Sciatic nerve (tissue), 2 donors: ENCODE measurements around the gene NUCKS1. TPM values are rescaled to one million over a fixed set of nuclear protein-coding genes. Genes with fewer than 3 reads are reported as not detected.

Experiments
- ATAC-seq: fragments of 200-7000 bp; cut with Tn5 transposase; one replicate; pipeline ENCODE4 v1.9.1; 2020; ENCODE audit warnings: mild to moderate bottlenecking, moderate library complexity
- DNase-seq: peaks from one replicate; pipeline ENCODE4 v3.0.0-alpha.2; 2020; ENCODE audit warnings: low spot score
- intact Hi-C: fragments of 100-400 bp; cut with DNase I; formaldehyde crosslinking; loops from one replicate; pipeline ENCODE4 v1.14.2; 2022
- total RNA-seq: library from RNA; stranded (reverse); fragmentation: NEBNext Ultra II Directional; extraction: Animal tissue kit (Norgen Biotek cat#: 25700); gene quantifications from one replicate; pipeline ENCODE4 v1.2.1, GENCODE V29; 2021
- donor health status: DM: no; HTN: no; CAD: no.
- donor health status: DM: no; HTN: no; CAD: no.

NUCKS1 gene
- total RNA-seq, 1 donor from 2014 or later = 193 TPM

- DNase-seq (no peak), ATAC-seq (peak; percentile 8)
- intact Hi-C loops = no loop called here
These were observed 71.5 kb downstream of the NUCKS1 start for GRCh38 chr1:205678286-205679111.

GRCh38 chr1:205677167-205677566, 72.8 kb downstream of the NUCKS1 start:
- ATAC-seq (no peak), DNase-seq (no peak)
- intact Hi-C loops = no loop called here

- ATAC-seq (no peak), DNase-seq (no peak)
- intact Hi-C loops = no loop called here
These were observed 73.4 kb downstream of the NUCKS1 start for GRCh38 chr1:205676597-205676996.

- ATAC-seq (no peak), DNase-seq (no peak)
- intact Hi-C loops = no loop called here
These were observed 74.0 kb downstream of the NUCKS1 start for GRCh38 chr1:205676002-205676401.

- no peak for ATAC-seq
- intact Hi-C loops = no loop called here
- DNase-seq = no peak
These were observed 74.7 kb downstream of the NUCKS1 start for GRCh38 chr1:205675247-205675646.

DNA sequence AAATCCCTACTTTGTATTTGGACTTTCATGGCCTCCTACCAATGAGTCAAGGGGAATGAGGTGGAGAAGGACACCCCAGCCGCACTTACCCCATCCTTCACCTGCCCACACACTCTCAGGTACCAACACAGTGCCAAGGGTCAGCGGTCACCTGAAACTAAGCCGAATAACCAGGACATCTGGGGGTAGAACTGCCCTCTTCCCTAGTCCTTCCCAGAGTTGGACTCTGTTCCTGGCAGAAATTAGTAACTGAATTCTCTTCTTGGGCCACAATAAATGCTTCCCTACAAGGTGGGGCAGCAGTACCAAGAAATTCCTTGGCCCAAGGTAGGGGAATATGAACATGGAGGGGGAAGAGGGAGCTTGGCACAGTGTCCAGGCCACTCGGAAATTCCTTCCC, 77.0 kb downstream of the NUCKS1 start:
- intact Hi-C loops = no loop called here
- DNase-seq = no peak
- ATAC-seq = no peak

- ATAC-seq (no peak), DNase-seq (no peak)
- intact Hi-C loops = no loop called here
These were observed 77.5 kb downstream of the NUCKS1 start for GRCh38 chr1:205672395-205672889.

GRCh38 chr1:205670611-205671430, 79.2 kb downstream of the NUCKS1 start:
- intact Hi-C loops = no loop called here
- DNase-seq = no peak
- no peak for ATAC-seq

- no peak for DNase-seq
- intact Hi-C loops = no loop called here
- no peak for ATAC-seq
These were observed 79.9 kb downstream of the NUCKS1 start for GRCh38 chr1:205670150-205670446.

- ATAC-seq (peak; percentile 21), DNase-seq (no peak)
- intact Hi-C loops = no loop called here
These were observed 80.4 kb downstream of the NUCKS1 start for GRCh38 chr1:205669341-205670149.

GRCh38 chr1:205668951-205669340, 81.0 kb downstream of the NUCKS1 start:
- no peak for DNase-seq
- intact Hi-C loops = no loop called here
- ATAC-seq = peak; percentile 29

GRCh38 chr1:205667909-205668643, 81.9 kb downstream of the NUCKS1 start:
- ATAC-seq (no peak), DNase-seq (no peak)
- intact Hi-C loops = no loop called here

- intact Hi-C loops = no loop called here
- no peak for DNase-seq
- no peak for ATAC-seq
These were observed 83.4 kb downstream of the NUCKS1 start for GRCh38 chr1:205666372-205667166.

GRCh38 chr1:205665201-205666045, 84.6 kb downstream of the NUCKS1 start:
- ATAC-seq = no peak
- intact Hi-C loops = no loop called here
- no peak for DNase-seq

- intact Hi-C loops = no loop called here
- DNase-seq = no peak
- no peak for ATAC-seq
These were observed 85.5 kb downstream of the NUCKS1 start for GRCh38 chr1:205664399-205665017.

- DNase-seq (no peak), ATAC-seq (no peak)
- intact Hi-C loops = no loop called here
These were observed 86.6 kb downstream of the NUCKS1 start for GRCh38 chr1:205663286-205663936.
